ENCODE results near the gene ADAP1.

Gene ADAP1

DNA sequence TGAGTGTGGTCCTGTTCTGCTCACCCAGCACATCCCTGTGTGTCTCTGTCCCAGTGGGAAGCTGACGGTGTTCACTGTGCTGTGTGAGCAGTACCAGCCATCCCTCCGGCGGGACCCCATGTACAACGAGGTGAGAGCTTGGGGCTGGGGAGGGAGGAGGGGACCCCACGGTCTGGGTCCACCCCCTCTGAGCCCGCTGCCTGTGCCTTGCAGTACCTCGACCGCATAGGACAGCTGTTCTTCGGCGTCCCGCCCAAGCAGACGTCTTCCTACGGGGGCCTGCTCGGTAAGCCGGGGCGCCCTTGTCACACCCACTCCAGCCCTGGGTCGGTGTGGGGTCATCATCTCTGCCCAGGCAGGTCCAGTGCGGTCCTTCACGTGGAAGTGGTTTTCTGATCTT is 60.8 kb downstream of the ADAP1 start:
- DNase-seq: no peak
- Histone ChIP-seq H3K4me3 (ENCODE audit: low read depth, low read length) (no peak overlapping the region), H3K36me3 (replicated peaks) (peaks cover 43% of the 10 kb centered on the region), H3K27me3 (replicated peaks) (no peaks in the 10 kb centered on the region), H3K27ac (no peak overlapping the region)
- in situ Hi-C loops (cut with HindIII; ENCODE audit: low pct_ligation_motif_present, low sequenced_read_pairs): no loop called here
- TF ChIP-seq, protein P1, sequence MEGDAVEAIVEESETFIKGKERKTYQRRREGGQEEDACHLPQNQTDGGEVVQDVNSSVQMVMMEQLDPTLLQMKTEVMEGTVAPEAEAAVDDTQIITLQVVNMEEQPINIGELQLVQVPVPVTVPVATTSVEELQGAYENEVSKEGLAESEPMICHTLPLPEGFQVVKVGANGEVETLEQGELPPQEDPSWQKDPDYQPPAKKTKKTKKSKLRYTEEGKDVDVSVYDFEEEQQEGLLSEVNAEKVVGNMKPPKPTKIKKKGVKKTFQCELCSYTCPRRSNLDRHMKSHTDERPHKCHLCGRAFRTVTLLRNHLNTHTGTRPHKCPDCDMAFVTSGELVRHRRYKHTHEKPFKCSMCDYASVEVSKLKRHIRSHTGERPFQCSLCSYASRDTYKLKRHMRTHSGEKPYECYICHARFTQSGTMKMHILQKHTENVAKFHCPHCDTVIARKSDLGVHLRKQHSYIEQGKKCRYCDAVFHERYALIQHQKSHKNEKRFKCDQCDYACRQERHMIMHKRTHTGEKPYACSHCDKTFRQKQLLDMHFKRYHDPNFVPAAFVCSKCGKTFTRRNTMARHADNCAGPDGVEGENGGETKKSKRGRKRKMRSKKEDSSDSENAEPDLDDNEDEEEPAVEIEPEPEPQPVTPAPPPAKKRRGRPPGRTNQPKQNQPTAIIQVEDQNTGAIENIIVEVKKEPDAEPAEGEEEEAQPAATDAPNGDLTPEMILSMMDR (IDR thresholded peaks at IDR 0.05; ENCODE audit: low read depth, low read length, missing control alignments): no peak

DNA sequence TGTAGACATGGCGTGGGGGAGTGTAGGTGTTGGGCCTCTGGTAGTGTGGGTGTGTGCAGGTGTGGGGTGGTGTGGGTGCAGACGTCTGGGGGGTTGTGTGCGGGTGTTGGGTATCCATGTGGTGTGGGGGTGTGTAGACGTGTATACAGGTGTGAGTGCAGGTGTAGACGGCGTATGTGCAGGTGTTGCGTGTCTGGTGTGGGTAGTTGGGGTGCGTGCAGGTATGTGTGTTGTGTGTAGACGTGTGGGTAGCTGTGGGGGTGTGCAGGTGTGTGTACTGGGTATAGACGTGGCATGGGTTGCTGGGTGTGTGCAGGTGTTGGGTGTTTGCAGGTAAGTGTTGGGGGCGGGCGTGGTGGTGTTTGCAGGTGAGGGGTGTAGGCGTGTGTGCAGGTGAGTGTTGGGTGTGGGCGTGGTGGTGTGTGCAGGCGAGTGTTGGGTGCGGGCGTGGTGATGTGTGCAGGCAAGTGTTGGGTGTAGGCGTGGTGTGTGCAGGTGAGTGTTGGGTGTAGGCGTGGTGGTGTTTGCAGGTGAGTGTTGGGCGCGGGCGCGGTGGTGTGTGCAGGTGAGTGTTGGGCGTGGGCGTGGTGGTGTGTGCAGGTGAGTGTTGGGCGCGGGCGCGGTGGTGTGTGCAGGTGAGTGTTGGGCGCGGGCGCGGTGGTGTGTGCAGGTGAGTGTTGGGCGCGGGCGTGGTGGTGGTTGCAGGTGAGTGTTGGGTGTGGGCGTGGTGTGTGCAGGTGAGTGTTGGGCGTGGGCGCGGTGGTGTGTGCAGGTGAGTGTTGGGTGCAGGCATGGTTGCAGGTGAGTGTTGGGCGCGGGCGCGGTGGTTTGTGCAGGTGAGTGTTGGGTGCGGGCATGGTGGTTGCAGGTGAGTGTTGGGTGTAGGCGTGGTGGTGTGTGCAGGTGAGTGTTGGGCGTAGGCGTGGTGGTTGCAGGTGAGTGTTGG is 61.6 kb downstream of the ADAP1 start:
- DNase-seq: no peak
- no peaks in the 10 kb centered on the region for H3K27me3 ChIP-seq (replicated peaks)
- TF ChIP-seq, protein P1 (IDR thresholded peaks at IDR 0.05; ENCODE audit: low read depth, low read length, missing control alignments): no peak
- in situ Hi-C loops (cut with HindIII; ENCODE audit: low pct_ligation_motif_present, low sequenced_read_pairs): no loop called here
- peaks cover 46% of the 10 kb centered on the region for H3K36me3 ChIP-seq (replicated peaks)
- H3K27ac ChIP-seq: no peak overlapping the region
- H3K4me3 ChIP-seq (ENCODE audit: low read depth, low read length): no peak overlapping the region

DNA sequence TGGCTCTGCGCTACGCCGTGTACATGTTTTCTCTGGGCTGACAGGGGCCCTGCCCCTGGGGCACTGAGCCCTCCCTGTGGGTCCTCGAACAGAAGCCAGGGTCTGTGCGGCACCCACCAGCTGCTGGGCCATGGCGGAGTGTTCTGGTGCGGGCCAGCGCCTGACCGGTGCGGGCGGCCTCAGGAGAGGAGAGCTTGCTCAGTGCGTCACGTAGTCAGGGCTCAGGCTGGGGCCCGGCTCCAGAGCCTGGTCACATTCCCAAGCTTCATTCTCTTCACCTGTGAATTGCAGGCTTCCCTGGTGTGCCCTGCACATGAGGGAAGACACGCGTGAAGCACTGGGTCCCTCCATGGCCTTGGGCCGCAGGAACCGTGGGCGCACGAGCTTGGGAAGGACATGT is 62.7 kb downstream of the ADAP1 start:
- H3K27ac ChIP-seq: no peak overlapping the region
- in situ Hi-C loops (cut with HindIII; ENCODE audit: low pct_ligation_motif_present, low sequenced_read_pairs): no loop called here
- H3K4me3 ChIP-seq (ENCODE audit: low read depth, low read length): no peak overlapping the region
- DNase-seq: no peak
- H3K36me3 ChIP-seq (replicated peaks): peaks cover 49% of the 10 kb centered on the region
- TF ChIP-seq, protein P1 (IDR thresholded peaks at IDR 0.05; ENCODE audit: low read depth, low read length, missing control alignments): no peak
- no peaks in the 10 kb centered on the region for H3K27me3 ChIP-seq (replicated peaks)

DNA sequence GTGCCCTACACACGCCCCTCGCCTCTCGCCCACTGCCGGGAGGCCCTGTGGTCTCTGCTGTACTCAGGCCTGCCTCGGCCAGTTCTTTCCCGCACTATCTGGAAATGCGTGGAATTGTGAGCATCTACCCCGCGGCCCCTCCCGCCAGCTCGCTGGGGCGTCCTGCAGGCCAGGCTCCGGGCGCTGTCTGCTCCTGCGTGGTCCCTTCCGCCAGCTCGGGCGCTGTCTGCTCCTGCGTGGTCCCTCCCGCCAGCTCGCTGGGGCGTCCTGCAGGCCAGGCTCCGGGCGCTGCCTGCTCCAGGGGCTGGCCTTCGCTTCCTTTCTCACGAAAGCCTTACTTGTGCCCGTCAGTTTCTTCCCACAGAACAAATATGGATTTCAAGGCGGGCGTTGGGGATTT is 63.2 kb downstream of the ADAP1 start:
- Histone ChIP-seq H3K4me3 (ENCODE audit: low read depth, low read length) (no peak overlapping the region), H3K27ac (no peak overlapping the region), H3K36me3 (replicated peaks) (peaks cover 50% of the 10 kb centered on the region), H3K27me3 (replicated peaks) (no peaks in the 10 kb centered on the region)
- TF ChIP-seq, protein P1 (IDR thresholded peaks at IDR 0.05; ENCODE audit: low read depth, low read length, missing control alignments): no peak
- in situ Hi-C loops (cut with HindIII; ENCODE audit: low pct_ligation_motif_present, low sequenced_read_pairs): no loop called here
- DNase-seq: no peak

DNA sequence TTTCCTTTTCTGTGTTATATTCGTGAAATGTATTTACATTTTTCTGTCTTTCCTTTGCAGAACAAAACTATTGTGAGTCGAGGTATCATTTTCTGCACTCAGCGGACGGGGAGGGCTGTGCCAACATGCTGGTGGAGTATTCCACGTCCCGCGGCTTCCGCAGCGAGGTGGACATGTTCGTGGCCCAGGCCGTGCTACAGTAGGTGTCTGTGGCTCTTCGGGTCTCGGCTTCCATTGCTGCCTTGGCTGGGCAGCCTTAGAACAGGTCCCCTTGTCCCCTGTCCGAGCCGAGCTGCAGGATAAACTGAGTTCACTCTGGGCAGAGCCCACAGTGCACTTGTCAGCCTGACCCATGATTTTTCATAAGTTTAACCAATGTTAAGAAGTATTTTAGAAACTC is 63.6 kb downstream of the ADAP1 start:
- in situ Hi-C loops (cut with HindIII; ENCODE audit: low pct_ligation_motif_present, low sequenced_read_pairs): no loop called here
- TF ChIP-seq, protein P1 (IDR thresholded peaks at IDR 0.05; ENCODE audit: low read depth, low read length, missing control alignments): no peak
- Histone ChIP-seq H3K27ac (no peak overlapping the region), H3K36me3 (replicated peaks) (peaks cover 50% of the 10 kb centered on the region), H3K27me3 (replicated peaks) (no peaks in the 10 kb centered on the region), H3K4me3 (ENCODE audit: low read depth, low read length) (no peak overlapping the region)
- DNase-seq: no peak
